PC-9 (cell line): ENCODE results near the gene TMEM132C.

ENCODE experiments used
- EZH2 ChIP-seq: fragments of 200-600 bp; sonication (generic); IDR thresholded peaks from 2 replicates; pipeline ENCODE4 v1.8.0; 2017; ENCODE audit warnings: antibody characterized with exemption, low read depth
- TF ChIP-seq, protein P1 (sequence below): fragments of 200-600 bp; sonication (generic); conservative IDR thresholded peaks from 2 replicates; pipeline ENCODE4 v1.6.1; 2017; ENCODE audit warnings: mixed run types, antibody characterized with exemption, mild to moderate bottlenecking, moderate library complexity

DNA sequence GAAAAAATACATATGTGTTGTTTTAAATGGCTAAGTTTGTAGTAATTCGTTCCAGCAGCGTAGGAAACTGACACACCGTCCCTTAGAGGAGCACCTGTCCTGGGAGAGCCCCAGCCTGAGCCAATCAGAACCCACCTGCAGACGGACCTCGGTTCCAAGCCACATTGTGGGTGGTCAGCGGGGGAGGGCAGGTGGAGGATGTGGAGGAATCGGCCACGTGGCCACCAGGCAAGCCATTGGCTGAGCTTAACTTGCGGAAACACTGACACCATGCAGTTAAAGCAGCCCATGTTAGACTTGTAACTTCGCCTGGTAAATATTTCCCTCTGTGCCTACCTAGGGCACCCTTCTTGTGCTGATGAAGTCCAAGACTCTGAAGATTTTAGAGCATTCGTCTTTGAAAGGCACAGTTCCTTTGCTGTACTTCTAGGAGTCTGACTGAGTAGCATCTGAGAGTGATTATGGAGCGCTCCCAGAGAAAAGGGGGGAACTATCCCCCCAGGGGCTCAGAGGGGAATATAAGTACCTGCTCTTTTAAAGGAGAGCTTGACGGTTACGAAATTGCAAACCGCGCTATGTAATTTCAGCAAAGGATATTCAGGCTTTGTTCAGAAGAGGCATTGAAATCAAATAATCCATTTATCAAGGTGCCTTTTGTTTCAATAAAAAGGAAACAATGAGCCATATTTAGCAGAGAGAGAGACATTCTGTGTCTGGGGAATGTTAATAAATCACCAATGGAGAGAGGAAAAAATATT, 135.7 kb downstream of the TMEM132C start:
- TF ChIP-seq, protein P1, sequence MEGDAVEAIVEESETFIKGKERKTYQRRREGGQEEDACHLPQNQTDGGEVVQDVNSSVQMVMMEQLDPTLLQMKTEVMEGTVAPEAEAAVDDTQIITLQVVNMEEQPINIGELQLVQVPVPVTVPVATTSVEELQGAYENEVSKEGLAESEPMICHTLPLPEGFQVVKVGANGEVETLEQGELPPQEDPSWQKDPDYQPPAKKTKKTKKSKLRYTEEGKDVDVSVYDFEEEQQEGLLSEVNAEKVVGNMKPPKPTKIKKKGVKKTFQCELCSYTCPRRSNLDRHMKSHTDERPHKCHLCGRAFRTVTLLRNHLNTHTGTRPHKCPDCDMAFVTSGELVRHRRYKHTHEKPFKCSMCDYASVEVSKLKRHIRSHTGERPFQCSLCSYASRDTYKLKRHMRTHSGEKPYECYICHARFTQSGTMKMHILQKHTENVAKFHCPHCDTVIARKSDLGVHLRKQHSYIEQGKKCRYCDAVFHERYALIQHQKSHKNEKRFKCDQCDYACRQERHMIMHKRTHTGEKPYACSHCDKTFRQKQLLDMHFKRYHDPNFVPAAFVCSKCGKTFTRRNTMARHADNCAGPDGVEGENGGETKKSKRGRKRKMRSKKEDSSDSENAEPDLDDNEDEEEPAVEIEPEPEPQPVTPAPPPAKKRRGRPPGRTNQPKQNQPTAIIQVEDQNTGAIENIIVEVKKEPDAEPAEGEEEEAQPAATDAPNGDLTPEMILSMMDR, result no peak
- no peak for TF ChIP-seq EZH2
